GM12872 (cell line): ENCODE data around the gene SLC6A7.
A peak's percentile ranks its signal among the peaks of the same experiment; 100 is the strongest.

ENCODE experiments used
- TF ChIP-seq, protein P1 (sequence below): IDR thresholded peaks from 3 replicates; pipeline ENCODE4 v1.5.1; 2011; ENCODE audit warnings: low read depth, mild to moderate bottlenecking, low read length, moderate library complexity; ENCODE audit not compliant: insufficient read depth

The SLC6A7 gene

DNA sequence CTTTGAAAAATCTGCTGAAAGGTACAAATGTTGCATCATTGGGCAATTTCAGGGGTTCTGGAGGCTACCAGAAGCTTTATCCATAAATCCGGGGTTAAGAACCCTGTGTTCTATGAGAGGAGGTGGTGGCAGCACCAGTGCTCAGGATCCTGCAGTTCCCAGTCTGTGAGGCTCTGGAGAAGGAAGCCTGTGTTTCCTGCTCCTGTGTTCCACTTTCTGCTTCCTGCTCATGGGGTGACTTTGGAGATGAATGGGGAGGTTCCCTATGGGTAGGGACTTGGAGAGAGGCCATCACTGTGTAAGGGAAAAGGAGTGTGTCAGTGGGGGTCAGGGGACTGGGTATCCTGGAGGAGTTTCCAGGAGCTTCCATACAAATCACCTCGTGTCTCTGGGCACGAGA lies 21.0 kb upstream of the SLC6A7 start:
- TF ChIP-seq, protein P1, sequence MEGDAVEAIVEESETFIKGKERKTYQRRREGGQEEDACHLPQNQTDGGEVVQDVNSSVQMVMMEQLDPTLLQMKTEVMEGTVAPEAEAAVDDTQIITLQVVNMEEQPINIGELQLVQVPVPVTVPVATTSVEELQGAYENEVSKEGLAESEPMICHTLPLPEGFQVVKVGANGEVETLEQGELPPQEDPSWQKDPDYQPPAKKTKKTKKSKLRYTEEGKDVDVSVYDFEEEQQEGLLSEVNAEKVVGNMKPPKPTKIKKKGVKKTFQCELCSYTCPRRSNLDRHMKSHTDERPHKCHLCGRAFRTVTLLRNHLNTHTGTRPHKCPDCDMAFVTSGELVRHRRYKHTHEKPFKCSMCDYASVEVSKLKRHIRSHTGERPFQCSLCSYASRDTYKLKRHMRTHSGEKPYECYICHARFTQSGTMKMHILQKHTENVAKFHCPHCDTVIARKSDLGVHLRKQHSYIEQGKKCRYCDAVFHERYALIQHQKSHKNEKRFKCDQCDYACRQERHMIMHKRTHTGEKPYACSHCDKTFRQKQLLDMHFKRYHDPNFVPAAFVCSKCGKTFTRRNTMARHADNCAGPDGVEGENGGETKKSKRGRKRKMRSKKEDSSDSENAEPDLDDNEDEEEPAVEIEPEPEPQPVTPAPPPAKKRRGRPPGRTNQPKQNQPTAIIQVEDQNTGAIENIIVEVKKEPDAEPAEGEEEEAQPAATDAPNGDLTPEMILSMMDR, result no peak

DNA sequence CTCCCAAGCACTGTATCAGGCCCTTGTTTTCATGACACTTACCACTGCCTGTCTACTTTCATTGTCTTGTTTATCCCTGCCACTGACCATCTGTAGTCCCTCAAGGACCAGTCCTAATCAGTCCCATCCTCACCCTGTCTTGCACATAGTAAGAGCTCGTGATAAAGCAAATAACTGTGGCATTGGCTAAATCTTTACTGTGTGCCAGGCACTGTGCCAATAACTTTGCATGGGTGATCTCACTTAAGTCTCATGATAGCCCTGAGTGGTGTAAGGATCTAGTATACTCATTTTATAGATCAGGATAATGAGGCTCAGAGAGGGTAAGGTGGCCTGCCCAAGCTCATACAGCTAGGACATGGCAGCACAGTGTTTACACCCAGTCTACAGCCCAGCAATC lies 17.7 kb upstream of the SLC6A7 start:
- TF ChIP-seq, protein P1, result no peak

DNA sequence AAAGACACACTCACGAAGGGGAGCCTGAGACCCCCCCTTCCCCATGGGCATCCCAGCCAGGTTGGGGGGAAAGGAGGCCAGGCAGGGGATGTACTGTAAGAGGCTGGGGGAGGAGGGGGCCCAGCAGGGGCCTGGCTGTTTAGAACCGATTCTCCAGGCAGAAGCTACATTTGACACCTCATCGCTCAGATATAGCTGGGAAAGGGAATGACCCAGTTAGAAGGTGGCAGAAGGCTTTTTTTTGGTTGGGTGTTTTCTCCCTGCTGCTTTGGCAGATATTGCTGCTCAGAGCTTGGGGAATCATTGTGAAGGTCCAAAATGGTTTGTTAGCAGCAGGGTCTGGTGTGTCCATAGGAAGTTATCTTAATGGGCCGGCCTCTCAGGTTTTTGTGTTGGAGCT lies 17.3 kb upstream of the SLC6A7 start:
- TF ChIP-seq, protein P1, result no peak

DNA sequence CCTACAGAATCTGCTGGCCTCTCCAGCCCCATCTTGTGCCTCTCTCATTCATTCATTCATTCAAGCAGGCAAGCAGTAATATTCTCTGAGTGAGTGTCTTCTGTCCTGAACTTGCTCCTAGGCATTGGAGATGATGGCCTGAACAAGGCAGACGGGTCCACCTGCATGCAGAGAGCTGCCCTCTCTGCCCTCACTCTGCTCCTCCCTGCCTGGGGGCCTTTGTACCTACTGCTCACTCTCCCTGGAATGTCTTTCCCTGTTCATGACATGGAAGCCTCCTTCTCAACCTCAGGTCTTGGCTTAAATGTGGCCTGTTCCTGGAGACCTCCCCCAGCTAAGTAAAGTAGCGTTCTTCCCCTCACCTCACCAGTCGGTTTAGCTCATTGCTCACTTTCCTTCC lies 16.7 kb upstream of the SLC6A7 start:
- TF ChIP-seq, protein P1, result no peak

DNA sequence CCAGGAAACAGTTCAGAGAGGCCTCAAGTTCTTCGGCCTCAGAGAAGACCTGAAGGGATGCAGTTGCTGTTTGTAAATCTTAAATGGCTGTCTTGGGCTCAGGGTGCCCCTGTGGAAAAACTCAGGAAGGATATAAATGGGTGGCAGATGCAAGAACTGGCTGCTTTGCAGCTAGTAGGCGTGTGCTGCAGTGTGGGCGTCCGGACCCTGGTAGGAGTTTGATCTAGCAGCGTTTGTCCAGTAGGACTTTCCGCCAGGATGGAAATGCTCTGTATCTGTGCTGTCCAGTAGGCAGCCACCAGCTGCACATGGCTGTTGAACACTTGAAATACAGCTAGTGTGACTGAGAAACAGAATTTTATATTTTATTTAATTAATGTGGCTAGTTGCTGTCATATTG lies 15.6 kb upstream of the SLC6A7 start:
- TF ChIP-seq, protein P1, result no peak

DNA sequence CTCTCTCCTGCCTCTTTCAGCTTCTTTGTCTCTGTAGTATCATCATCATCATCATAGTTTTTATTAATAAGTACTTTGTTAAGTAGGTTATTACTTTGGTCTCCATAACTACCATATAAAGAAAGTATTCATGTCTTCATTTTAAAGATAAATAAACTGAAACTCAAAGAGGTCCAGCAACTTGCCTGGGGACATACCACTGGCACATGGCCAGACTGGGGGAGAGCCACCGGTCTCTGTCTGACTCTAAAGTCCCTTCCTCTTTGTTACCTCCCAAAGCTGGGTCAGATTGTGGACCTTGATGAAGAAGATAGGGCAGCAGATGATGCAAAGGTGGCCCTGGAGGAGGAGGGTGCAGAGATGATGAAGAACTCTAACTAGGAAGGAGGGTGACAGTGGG lies 14.8 kb upstream of the SLC6A7 start:
- TF ChIP-seq, protein P1, result no peak

DNA sequence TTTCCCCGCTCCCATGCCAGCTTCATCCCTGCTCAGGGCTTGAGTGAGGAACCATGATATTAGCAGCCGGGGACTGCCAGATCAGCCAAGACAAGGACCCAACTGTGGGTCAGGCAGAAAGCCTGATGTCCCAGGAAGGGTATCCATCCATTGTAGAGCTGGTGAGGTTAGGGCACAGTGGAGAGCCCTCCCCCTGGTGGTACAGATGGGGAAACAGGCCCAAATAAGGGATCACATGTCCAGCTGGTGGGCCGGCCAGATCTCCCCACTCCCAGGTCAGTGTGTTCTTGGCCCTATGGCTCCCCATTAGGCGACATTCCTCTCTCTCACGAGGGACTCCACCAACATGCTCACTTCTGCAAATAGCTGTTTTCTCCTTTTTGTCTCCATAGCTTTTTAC lies 14.3 kb upstream of the SLC6A7 start:
- TF ChIP-seq, protein P1, result peak; percentile 72
